GM15510 (cell line): ENCODE data around the gene LGR4.

ENCODE experiments used
- POLR2A ChIP-seq: IDR thresholded peaks from 3 replicates; pipeline ENCODE4 v1.6.1; 2011; ENCODE audit warnings: borderline replicate concordance; ENCODE audit not compliant: insufficient read length; ENCODE audit errors: extremely low read depth

LGR4 gene

GRCh38 chr11:27497284-27497866 lies 24.8 kb upstream of the LGR4 start:
- no peak for TF ChIP-seq POLR2A

GRCh38 chr11:27496461-27496860 lies 23.9 kb upstream of the LGR4 start:
- no peak for TF ChIP-seq POLR2A

- TF ChIP-seq POLR2A, result no peak
These were observed 23.2 kb upstream of the LGR4 start for GRCh38 chr11:27495710-27496300.

- no peak for TF ChIP-seq POLR2A
These were observed 16.5 kb upstream of the LGR4 start for GRCh38 chr11:27489092-27489491.

GRCh38 chr11:27487706-27488105 lies 15.1 kb upstream of the LGR4 start:
- TF ChIP-seq POLR2A, result no peak

GRCh38 chr11:27485930-27486773 lies 13.6 kb upstream of the LGR4 start:
- no peak for TF ChIP-seq POLR2A

GRCh38 chr11:27482793-27483192 lies 10.2 kb upstream of the LGR4 start:
- no peak for TF ChIP-seq POLR2A

GRCh38 chr11:27481992-27482391 lies 9.4 kb upstream of the LGR4 start:
- no peak for TF ChIP-seq POLR2A

- no peak for TF ChIP-seq POLR2A
These were observed 5.2 kb upstream of the LGR4 start for GRCh38 chr11:27477831-27478230.

- no peak for TF ChIP-seq POLR2A
These were observed 4.7 kb upstream of the LGR4 start for GRCh38 chr11:27477243-27477642.

- no peak for TF ChIP-seq POLR2A
These were observed 3.0 kb upstream of the LGR4 start for GRCh38 chr11:27475622-27476021.

GRCh38 chr11:27473017-27473406 lies 422 bp upstream of the LGR4 start:
- TF ChIP-seq POLR2A, result no peak

GRCh38 chr11:27471589-27472397 lies 797 bp downstream of the LGR4 start:
- TF ChIP-seq POLR2A, result no peak

GRCh38 chr11:27470826-27471588 lies 1.6 kb downstream of the LGR4 start:
- TF ChIP-seq POLR2A, result no peak
